ENCODE data around the gene TRERF1. TPM values are rescaled to one million over a fixed set of nuclear protein-coding genes. Genes with fewer than 3 reads are reported as not detected.
"Not testable (repeated sequence)": the region's sequence is repeated elsewhere in the genome, so short reads cannot be mapped to it uniquely, and the experiment has no call there.

TRERF1 gene
- total RNA-seq: 7.3 TPM

GRCh38 chr6:42451333-42452170 lies at the start of gene TRERF1:
TRERF1 (minus strand) TSS chr6:42451926; CDS start chr6:42269590, 182,336 bp downstream.
- peak; percentile 50 for ATAC-seq

- no peak for ATAC-seq
These were observed 46.9 kb upstream of the TRERF1 start for GRCh38 chr6:42498473-42499128.

GRCh38 chr6:42493914-42494539 lies 42.3 kb upstream of the TRERF1 start:
- ATAC-seq: no peak

- ATAC-seq: no peak
These were observed 36.4 kb upstream of the TRERF1 start for GRCh38 chr6:42488129-42488528.

GRCh38 chr6:42484261-42484660 lies 32.5 kb upstream of the TRERF1 start:
- ATAC-seq: no peak

- ATAC-seq: no peak
These were observed 30.4 kb upstream of the TRERF1 start for GRCh38 chr6:42482174-42482573.

GRCh38 chr6:42471714-42472113 lies 20.0 kb upstream of the TRERF1 start:
- no peak for ATAC-seq

- ATAC-seq: no peak
These were observed 19.4 kb upstream of the TRERF1 start for GRCh38 chr6:42471142-42471541.

- ATAC-seq: no peak
These were observed 16.5 kb upstream of the TRERF1 start for GRCh38 chr6:42468273-42468672.

- no peak for ATAC-seq
These were observed 15.9 kb upstream of the TRERF1 start for GRCh38 chr6:42467651-42468050.

- not testable (repeated sequence) for ATAC-seq
These were observed 14.7 kb upstream of the TRERF1 start for GRCh38 chr6:42466470-42466869.

- ATAC-seq: no peak
These were observed 10.8 kb upstream of the TRERF1 start for GRCh38 chr6:42462474-42462972.

- ATAC-seq: no peak
These were observed 9.2 kb upstream of the TRERF1 start for GRCh38 chr6:42460883-42461282.

- no peak for ATAC-seq
These were observed 8.2 kb upstream of the TRERF1 start for GRCh38 chr6:42459888-42460287.

- no peak for ATAC-seq
These were observed 2.7 kb upstream of the TRERF1 start for GRCh38 chr6:42454428-42454791.

GRCh38 chr6:42453654-42454427 lies 2.1 kb upstream of the TRERF1 start:
- peak; percentile 23 for ATAC-seq

GRCh38 chr6:42453031-42453653 lies 1.4 kb upstream of the TRERF1 start:
- ATAC-seq: peak; percentile 79

GRCh38 chr6:42452171-42453030 lies 675 bp upstream of the TRERF1 start:
- peak; percentile 42 for ATAC-seq

- ATAC-seq: no peak
These were observed 1.0 kb downstream of the TRERF1 start for GRCh38 chr6:42450477-42451332.

- ATAC-seq: no peak
These were observed 1.7 kb downstream of the TRERF1 start for GRCh38 chr6:42449917-42450476.
